KOPT-K1 (cell line): ENCODE measurements around the gene ARIH2.

Source experiments
- H3K27ac ChIP-seq: fragments of 200-600 bp; sonication (generic); 2 replicates; pipeline ENCODE4 v1.5.1; 2016; ENCODE audit warnings: antibody characterized with exemption, mild to moderate bottlenecking, low read depth, low read length; ENCODE audit not compliant: poor library complexity, severe bottlenecking
- H3K36me3 ChIP-seq: fragments of 200-600 bp; sonication (generic); 2 replicates; pipeline ENCODE4 v1.5.1; 2017; ENCODE audit warnings: antibody characterized with exemption, mild to moderate bottlenecking, low read length, moderate library complexity; ENCODE audit not compliant: insufficient read depth
- H3K9me3 ChIP-seq: fragments of 200-600 bp; sonication (generic); 2 replicates; pipeline ENCODE4 v1.5.1; 2017; ENCODE audit warnings: antibody characterized with exemption, low read length, mild to moderate bottlenecking; ENCODE audit not compliant: insufficient read depth, poor library complexity, severe bottlenecking

Gene ARIH2

DNA sequence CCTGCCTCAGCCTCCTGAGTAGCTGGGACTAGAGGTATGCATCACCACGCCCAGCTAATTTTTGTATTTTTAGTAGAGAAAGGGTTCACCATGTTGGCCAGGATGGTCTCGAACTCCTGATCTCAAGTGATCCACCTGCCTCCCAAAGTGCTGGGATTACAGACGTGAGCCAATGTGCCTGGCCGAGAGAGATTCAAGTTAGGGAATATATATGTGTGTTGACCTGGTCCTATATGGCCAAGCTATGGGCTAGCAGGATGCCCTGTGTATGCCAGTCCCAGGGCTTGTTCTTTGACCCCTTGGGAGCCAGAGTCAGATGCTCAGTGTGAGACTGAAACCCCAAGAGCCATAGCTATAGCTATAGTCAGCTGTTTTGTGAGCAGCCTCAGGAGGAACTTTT, 105.1 kb downstream of the ARIH2 start:
- Histone ChIP-seq H3K36me3 (peaks cover 57% of the 10 kb centered on the region), H3K9me3 (no peaks in the 10 kb centered on the region), H3K27ac (no peak overlapping the region)

DNA sequence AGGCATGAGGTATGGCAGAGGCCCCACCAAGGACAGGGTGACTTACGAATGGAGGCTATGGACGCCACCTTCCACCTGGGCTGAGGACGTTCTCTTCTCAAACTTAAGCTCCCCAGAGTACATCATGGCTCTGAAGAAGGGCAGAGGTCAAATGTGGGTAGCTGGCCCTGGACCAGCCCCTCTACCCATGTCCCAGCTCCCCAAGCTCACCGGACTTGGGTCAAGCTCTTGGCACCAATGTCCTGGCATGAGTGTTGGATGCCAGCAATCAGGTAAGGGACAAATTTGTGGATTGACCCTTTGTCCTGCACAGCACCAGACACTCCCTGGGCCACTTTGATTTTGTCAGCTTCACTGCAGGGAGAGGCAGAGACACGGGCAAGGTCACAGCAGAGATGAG, 105.8 kb downstream of the ARIH2 start:
- H3K27ac ChIP-seq: no peak overlapping the region
- H3K9me3 ChIP-seq: no peaks in the 10 kb centered on the region
- peaks cover 57% of the 10 kb centered on the region for H3K36me3 ChIP-seq

DNA sequence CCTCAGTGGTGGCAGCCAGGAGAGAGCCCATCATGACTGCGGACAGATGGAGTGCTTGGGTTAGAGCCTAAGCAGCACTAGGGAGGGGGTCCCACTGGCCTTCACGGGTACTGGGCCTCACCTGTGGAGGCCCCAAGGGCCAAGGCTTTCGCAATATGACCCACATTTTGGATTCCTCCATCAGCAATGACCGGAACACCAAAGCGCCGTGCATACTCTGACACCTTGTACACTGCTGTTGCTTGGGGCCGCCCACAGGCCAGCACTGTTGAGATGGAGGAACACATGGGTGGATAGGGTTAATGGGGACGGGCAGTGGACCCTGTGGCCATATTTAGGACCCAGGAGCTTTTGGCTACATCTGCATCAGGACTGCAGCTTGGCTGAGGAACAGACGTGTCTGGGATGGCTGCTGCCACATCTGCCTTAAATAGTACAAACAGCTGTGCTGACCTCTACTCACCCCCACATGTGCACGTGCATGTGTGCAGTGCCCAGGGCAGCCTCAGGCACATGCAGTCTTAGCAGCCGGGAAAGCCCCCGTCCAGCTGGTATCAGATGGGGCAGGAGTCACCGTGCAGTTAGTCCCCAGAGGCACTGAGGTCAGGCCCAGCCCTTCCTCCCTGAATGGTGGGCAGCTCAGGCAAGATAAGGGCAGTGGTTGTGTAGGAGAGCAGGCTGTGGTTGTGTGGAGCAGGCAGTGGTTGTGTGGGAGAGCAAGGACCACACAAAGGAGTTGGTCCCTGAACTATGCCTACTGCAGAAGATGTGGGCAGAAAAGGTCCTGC, 106.6 kb downstream of the ARIH2 start:
- Histone ChIP-seq H3K27ac (no peak overlapping the region), H3K36me3 (peaks cover 64% of the 10 kb centered on the region)

DNA sequence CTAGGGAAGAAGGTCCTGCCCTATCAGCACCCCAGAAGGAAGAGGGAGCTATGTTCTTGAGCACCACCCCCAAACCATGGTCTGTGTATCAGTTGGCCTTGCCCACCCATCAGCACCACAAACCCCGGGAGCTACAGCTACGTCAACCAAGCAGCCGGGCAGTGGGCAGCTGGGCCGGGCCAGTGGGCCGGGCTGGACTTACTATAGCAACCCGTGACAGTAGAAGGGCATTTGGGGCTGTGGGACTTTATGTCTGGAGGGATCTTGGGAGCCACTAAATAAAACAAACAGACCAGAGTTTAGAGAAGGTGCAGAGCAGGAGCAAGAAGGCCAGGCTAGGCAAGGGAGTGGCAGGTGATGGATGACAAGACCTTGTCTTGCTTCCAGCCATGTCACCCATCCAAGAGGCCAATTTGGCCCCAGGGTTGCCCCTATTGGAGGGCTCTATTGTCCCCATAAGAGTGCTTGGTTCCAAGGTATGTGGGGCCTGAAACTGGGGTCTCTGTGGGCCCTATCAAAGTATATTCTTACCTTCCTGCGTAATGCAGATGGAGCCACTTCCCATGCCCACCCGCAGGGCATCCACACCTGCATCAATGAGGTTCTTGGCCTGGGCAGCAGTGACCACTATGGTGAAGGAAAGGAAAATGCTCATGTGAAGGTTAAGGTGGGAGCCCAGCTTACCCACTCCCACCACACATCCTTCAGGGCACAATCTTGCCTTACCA, 107.3 kb downstream of the ARIH2 start:
- Histone ChIP-seq H3K36me3 (peaks cover 72% of the 10 kb centered on the region), H3K27ac (no peak overlapping the region), H3K9me3 (no peaks in the 10 kb centered on the region)

More for the DNA sequence above, 106.6 kb downstream of the ARIH2 start:
- no peaks in the 10 kb centered on the region for H3K9me3 ChIP-seq

DNA sequence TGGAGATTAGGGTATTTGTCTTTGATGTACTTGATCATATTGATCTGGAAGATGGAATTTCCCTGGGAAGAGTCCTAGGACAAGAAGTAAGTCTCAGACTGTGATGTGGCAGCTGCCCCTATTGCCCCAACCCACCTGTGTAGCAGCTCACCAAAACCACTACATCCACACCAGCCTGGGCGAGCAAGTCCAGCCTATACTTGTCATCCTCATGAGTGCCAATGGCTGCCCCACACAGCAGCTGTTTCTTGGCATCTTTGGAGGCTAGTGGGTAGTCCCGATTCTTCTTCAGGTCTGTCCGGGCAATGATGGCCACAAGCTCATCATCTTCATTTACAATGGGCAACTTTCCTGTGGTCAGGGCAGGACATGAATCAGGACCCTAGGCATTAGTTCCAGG, 107.9 kb downstream of the ARIH2 start:
- Histone ChIP-seq H3K36me3 (peaks cover 78% of the 10 kb centered on the region), H3K27ac (no peak overlapping the region), H3K9me3 (no peaks in the 10 kb centered on the region)

DNA sequence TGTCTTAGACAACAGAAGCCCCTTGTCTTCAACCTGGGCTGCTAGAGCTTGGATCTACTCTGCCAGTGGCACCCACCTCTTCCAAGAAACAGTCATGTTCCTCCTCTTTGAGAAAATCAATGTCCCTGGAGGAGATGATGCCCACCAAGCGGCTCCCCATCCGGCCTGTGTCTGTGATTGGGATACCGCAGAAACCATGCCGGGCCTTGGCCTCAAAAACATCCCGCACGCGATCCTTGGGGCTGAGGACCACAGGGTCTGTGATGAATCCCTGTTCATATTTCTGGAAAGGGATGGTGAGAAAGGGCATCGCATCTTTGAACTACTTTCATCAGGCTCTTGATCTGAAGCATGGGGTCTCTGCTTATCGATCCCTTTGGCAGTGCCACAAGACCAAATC, 109.0 kb downstream of the ARIH2 start:
- peak overlapping the region; percentile 80 for H3K27ac ChIP-seq
- H3K9me3 ChIP-seq: no peaks in the 10 kb centered on the region
- H3K36me3 ChIP-seq: peaks cover 89% of the 10 kb centered on the region

DNA sequence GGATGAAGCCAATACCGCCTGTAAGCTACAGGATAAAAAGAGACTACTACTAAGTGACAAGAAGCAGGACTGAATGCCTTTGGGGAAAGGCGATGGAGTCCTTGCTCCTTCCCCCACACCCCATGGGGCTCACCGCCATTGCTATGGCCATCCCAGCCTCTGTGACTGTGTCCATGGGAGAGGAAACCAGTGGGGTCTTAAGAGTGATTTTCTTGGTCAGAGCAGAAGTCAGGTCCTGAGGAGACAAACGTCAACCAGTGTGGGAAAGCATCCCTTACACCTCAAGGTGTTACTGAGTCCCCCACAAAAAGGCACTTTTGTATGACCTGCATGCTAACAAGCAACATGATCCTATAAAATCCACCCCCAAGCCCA, 109.6 kb downstream of the ARIH2 start:
- H3K9me3 ChIP-seq: no peaks in the 10 kb centered on the region
- H3K36me3 ChIP-seq: peaks cover 91% of the 10 kb centered on the region
- H3K27ac ChIP-seq: peak overlapping the region; percentile 80

DNA sequence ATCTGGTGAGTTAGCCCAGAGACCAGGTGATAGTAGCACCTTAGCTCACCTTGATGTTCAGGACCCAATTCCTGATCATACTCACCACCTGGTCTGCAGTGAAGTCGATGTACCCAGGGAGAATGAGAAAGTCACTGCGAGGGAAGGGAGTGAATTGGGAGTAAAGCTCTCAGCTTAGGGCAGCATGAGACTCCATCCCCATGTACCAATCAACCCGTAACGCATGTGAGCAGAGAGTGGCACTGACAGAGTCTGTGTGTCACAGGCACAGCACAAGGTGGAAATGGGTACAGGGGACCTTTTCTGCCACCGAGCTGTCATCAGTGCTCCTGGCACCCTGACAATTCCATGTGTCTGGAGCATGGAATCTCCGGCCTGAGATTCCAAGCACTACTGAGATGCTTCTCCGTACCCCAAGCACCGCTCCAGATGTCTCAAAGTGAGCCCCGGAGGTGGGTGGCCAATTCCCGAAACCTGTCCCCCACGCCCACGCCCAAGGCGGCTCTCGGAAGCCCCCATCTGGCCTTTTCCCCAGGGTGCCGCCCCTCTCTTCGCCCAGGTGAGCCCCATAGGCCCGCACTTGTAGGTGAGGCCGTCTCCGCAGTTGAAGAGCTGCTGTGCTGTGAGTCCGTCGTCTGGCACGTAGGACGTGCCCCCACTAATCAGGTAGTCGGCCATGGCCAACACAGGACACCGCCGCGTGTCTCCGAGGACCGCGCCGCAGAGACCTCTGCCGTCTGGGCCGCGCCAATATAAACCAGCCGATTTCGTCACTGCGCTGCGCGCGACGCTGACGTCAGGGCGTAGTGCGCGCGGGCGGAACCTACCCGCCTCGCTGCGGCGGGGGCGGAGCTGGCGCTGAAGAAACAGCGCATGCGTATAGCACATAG, 110.3 kb downstream of the ARIH2 start, which contains the start of gene IMPDH2:
IMPDH2 (minus strand) TSS at position 726 of the 890 bp plus-strand sequence; CDS start at position 678, 48 bp downstream.
- Histone ChIP-seq H3K9me3 (no peaks in the 10 kb centered on the region), H3K27ac (peak within 1 kb of the TSS; percentile 80), H3K36me3 (peaks cover 89% of the 10 kb centered on the region)

DNA sequence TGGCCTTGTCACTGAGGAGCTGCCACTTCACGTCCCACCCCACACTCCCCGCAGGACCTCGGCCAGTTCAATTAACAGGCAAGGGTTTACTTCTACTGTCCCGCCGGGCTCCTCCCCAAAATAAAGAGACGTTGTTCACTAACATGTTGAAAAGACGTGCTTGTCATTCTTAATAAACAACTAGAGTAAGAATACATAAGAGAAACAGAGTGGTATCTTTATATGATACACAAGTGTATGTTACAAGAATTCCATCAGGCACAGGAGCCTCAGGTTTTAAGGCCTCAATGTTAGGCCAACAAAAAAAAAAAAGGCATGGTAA, 110.9 kb downstream of the ARIH2 start:
- Histone ChIP-seq H3K9me3 (no peaks in the 10 kb centered on the region), H3K36me3 (peaks cover 89% of the 10 kb centered on the region), H3K27ac (peak overlapping the region; percentile 80)

DNA sequence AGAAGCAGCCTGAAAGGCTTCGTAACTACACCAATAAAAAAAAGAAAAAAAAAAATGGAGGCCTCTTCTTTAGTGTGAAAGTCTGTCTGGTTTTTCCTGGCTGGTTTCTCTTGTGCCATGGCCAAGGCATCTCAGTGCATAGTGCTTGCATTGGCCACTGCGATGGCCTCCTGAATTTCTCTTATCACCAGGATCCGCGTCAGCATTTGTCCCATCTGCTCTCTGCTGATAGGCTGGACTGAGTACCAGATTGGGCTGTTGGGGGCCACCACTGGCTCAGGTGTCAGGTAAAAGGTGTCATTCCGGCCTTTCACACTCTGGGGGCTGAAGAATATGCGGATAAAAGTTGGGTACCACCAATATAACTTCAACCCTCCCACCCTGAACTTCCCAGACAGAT, 111.7 kb downstream of the ARIH2 start:
- Histone ChIP-seq H3K9me3 (no peaks in the 10 kb centered on the region), H3K36me3 (peaks cover 89% of the 10 kb centered on the region), H3K27ac (no peak overlapping the region)

DNA sequence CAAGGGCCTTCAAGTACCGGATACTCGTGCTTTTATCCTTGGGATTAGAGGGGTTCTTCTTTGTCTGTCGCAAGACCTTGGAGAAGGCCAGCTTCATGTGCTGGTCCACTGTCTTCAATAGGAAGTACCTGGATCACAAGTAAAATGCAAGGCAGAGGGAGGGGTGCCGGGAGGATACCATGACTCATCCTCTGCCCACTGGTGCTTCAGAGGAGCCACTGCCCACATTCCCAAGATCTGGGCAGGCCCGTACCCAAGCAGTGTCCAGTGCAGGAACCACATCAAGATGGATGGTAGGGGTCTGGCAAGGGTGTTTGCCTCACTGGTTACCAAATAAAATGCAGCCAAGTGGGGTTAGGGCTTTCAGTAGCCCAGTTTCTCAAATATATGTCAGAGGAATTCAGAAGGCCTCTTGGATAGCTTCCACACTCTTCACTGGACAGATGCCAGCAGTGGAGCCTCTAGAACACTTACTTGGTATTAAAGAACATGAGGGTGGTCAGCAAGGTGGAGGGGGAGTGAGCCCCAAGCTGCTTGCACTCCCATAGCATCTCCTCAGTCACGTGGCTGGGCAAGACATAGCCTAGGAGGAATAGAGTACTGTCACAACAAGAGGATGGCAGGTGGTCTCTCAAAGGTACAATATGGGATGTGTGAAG, 114.1 kb downstream of the ARIH2 start:
- H3K36me3 ChIP-seq: peaks cover 88% of the 10 kb centered on the region
- H3K27ac ChIP-seq: no peak overlapping the region
- no peaks in the 10 kb centered on the region for H3K9me3 ChIP-seq

DNA sequence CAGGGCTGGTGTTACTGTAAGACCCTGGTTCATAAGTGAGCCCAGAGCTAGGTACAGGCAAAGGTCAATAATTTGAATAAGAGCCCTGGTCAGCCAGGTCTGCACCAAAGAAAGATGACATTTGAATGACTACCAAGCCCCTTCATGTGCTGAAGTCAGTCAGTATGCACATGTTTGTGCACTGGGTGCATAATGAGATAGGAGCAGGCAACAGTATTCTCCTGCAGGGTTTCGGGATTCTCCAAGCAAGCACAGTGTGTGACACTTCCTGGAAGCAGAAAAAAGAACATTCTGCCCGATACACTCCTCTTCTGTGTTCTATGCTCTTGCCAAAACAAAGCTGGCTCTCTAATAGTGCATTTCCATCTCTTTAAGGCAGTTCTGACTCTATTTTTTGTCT, 116.0 kb downstream of the ARIH2 start:
- Histone ChIP-seq H3K36me3 (peaks cover 87% of the 10 kb centered on the region), H3K9me3 (no peaks in the 10 kb centered on the region), H3K27ac (no peak overlapping the region)

DNA sequence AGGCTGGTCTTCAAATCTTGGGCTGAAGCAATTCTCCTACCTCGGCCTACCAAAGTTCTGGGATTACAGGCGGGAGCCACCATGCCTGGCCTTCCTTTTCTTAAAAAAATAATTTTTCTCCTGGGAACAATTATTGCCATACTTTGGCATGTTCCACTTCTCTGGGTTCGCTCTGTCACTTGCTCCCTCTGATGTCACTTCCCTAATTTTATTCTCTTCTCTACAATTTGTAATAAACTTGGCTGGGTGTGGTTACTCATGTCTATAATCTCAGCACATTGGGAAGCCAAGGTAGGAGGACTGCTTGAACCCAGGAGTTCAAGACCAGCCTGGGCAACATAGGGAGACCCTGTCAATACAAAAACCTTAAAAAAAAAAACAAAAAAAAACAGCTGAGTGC, 116.6 kb downstream of the ARIH2 start:
- Histone ChIP-seq H3K27ac (no peak overlapping the region), H3K36me3 (peaks cover 87% of the 10 kb centered on the region)

More for the DNA sequence above, 116.6 kb downstream of the ARIH2 start:
- H3K9me3 ChIP-seq: no peaks in the 10 kb centered on the region
